ENCODE measurements around the gene HGS. TPM values are rescaled to one million over a fixed set of nuclear protein-coding genes. Genes with fewer than 3 reads are reported as not detected.

The HGS gene, protein sequence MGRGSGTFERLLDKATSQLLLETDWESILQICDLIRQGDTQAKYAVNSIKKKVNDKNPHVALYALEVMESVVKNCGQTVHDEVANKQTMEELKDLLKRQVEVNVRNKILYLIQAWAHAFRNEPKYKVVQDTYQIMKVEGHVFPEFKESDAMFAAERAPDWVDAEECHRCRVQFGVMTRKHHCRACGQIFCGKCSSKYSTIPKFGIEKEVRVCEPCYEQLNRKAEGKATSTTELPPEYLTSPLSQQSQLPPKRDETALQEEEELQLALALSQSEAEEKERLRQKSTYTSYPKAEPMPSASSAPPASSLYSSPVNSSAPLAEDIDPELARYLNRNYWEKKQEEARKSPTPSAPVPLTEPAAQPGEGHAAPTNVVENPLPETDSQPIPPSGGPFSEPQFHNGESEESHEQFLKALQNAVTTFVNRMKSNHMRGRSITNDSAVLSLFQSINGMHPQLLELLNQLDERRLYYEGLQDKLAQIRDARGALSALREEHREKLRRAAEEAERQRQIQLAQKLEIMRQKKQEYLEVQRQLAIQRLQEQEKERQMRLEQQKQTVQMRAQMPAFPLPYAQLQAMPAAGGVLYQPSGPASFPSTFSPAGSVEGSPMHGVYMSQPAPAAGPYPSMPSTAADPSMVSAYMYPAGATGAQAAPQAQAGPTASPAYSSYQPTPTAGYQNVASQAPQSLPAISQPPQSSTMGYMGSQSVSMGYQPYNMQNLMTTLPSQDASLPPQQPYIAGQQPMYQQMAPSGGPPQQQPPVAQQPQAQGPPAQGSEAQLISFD
- total RNA-seq (ENCODE audit: low replicate concordance), result 46.2 and 79.3 TPM in 2 replicates

- Histone ChIP-seq H3K4me2 (peak within 1 kb of the TSS; percentile 95), H3F3A (ENCODE audit: low read depth) (peaks cover 6% of the 10 kb centered on the region), H3K79me2 (ENCODE audit: low read depth) (peaks cover 50% of the 10 kb centered on the region), H3K27me3 (no peaks in the 10 kb centered on the region), H3K9ac (peak within 1 kb of the TSS; percentile 82), H3K27ac (no peak within 1 kb of the TSS), H3K9me3 (ENCODE audit: low read depth) (no peaks in the 10 kb centered on the region), H2AFZ (replicated peaks) (peak within 1 kb of the TSS; percentile 29), H3K36me3 (no peaks in the 10 kb centered on the region), H4K20me1 (ENCODE audit: low read depth) (peaks cover 27% of the 10 kb centered on the region), H3K4me1 (peaks cover 10% of the 10 kb centered on the region), H3K4me3 (peak within 1 kb of the TSS; percentile 74)
- Mint-ChIP-seq H3K36me3 (peaks cover 6% of the 10 kb centered on the region), H3K4me1 (peaks cover 23% of the 10 kb centered on the region), H3K4me3 (peak within 1 kb of the TSS; percentile 96), H3K9me3 (no peaks in the 10 kb centered on the region), H3K27ac (peak within 1 kb of the TSS; percentile 84), H3K27me3 (ENCODE audit: insufficient read depth, low read depth) (peaks cover 2% of the 10 kb centered on the region)
- DNase-seq (ENCODE audit: low spot score), result peak; percentile 100
- TF ChIP-seq EZH2 (IDR thresholded peaks at IDR 0.05) (no peak), EZH2phosphoT487 (IDR thresholded peaks at IDR 0.05) (no peak)
- TF ChIP-seq, protein P1, sequence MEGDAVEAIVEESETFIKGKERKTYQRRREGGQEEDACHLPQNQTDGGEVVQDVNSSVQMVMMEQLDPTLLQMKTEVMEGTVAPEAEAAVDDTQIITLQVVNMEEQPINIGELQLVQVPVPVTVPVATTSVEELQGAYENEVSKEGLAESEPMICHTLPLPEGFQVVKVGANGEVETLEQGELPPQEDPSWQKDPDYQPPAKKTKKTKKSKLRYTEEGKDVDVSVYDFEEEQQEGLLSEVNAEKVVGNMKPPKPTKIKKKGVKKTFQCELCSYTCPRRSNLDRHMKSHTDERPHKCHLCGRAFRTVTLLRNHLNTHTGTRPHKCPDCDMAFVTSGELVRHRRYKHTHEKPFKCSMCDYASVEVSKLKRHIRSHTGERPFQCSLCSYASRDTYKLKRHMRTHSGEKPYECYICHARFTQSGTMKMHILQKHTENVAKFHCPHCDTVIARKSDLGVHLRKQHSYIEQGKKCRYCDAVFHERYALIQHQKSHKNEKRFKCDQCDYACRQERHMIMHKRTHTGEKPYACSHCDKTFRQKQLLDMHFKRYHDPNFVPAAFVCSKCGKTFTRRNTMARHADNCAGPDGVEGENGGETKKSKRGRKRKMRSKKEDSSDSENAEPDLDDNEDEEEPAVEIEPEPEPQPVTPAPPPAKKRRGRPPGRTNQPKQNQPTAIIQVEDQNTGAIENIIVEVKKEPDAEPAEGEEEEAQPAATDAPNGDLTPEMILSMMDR (IDR thresholded peaks at IDR 0.05), result no peak
Measured at GRCh38 chr17:81683584-81684441, at the start of gene HGS, which contains the start of gene ARL16. Gene HGS (plus strand): TSS chr17:81684011. CDS start chr17:81684067, 56 bp downstream. Gene ARL16 (minus strand): TSS chr17:81683797. CDS start chr17:81683753, 44 bp downstream.

- H4K20me1 ChIP-seq (ENCODE audit: low read depth), result peaks cover 23% of the 10 kb centered on the region
- peaks cover 8% of the 10 kb centered on the region for H3K4me1 ChIP-seq
- peak overlapping the region; percentile 97 for H3K4me2 ChIP-seq
- DNase-seq (ENCODE audit: low spot score), result no peak
- H2AFZ ChIP-seq (replicated peaks), result no peak overlapping the region
- H3K36me3 ChIP-seq, result no peaks in the 10 kb centered on the region
- peaks cover 7% of the 10 kb centered on the region for H3F3A ChIP-seq (ENCODE audit: low read depth)
- no peak overlapping the region for H3K27ac ChIP-seq
- H3K4me3 ChIP-seq, result peak overlapping the region; percentile 87
- Mint-ChIP-seq H3K4me1 (peaks cover 13% of the 10 kb centered on the region), H3K4me3 (peak overlapping the region; percentile 95), H3K9me3 (no peaks in the 10 kb centered on the region), H3K27me3 (ENCODE audit: insufficient read depth, low read depth) (no peaks in the 10 kb centered on the region), H3K27ac (no peak overlapping the region), H3K36me3 (peaks cover 6% of the 10 kb centered on the region)
- H3K79me2 ChIP-seq (ENCODE audit: low read depth), result peaks cover 63% of the 10 kb centered on the region
- TF ChIP-seq EZH2 (IDR thresholded peaks at IDR 0.05) (no peak), EZH2phosphoT487 (IDR thresholded peaks at IDR 0.05) (no peak)
- TF ChIP-seq, protein P1 (IDR thresholded peaks at IDR 0.05), result no peak
- no peaks in the 10 kb centered on the region for H3K9me3 ChIP-seq (ENCODE audit: low read depth)
- no peak overlapping the region for H3K9ac ChIP-seq
- H3K27me3 ChIP-seq, result no peaks in the 10 kb centered on the region
Measured at GRCh38 chr17:81635431-81635830, 48.4 kb upstream of the HGS start.

DNA sequence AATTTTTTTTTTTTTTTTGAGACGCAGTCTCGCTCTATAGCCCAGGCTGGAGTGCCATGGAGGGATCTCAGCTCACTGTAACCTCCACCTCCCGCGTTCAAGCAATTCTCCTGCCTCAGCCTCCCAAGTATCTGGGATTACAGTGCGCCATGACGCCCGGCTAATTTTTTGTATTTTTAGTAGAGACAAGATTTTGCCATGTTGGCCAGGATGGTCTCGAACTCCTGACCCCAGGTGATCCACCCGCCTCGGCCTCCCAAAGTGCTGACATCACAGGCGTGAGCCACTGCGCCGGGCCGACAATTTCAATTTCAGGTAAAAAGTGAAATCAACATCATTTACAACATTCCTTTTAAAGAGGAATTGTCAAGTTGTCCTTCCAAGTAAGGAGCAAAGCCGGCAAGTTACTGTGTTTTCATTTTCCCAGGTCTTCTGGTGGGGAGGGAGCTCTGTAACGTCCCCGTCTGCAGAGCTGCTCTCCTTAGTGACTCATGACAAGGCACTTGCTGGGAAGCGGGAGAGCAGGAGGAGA is 47.8 kb upstream of the HGS start:
- Histone ChIP-seq H3K4me2 (peak overlapping the region; percentile 97), H3K4me3 (peak overlapping the region; percentile 87), H2AFZ (replicated peaks) (no peak overlapping the region), H3F3A (ENCODE audit: low read depth) (peaks cover 7% of the 10 kb centered on the region), H3K27ac (peak overlapping the region; percentile 80), H3K79me2 (ENCODE audit: low read depth) (peaks cover 57% of the 10 kb centered on the region), H3K27me3 (no peaks in the 10 kb centered on the region), H3K9ac (peak overlapping the region; percentile 93), H3K36me3 (no peaks in the 10 kb centered on the region), H4K20me1 (ENCODE audit: low read depth) (peaks cover 23% of the 10 kb centered on the region), H3K4me1 (peaks cover 8% of the 10 kb centered on the region), H3K9me3 (ENCODE audit: low read depth) (no peaks in the 10 kb centered on the region)
- Mint-ChIP-seq H3K36me3 (peaks cover 6% of the 10 kb centered on the region), H3K27ac (peak overlapping the region; percentile 90), H3K27me3 (ENCODE audit: insufficient read depth, low read depth) (no peaks in the 10 kb centered on the region), H3K4me3 (peak overlapping the region; percentile 95), H3K4me1 (peaks cover 13% of the 10 kb centered on the region), H3K9me3 (no peaks in the 10 kb centered on the region)
- TF ChIP-seq, protein P1 (IDR thresholded peaks at IDR 0.05), result no peak
- TF ChIP-seq EZH2 (IDR thresholded peaks at IDR 0.05) (no peak), EZH2phosphoT487 (IDR thresholded peaks at IDR 0.05) (no peak)
- DNase-seq (ENCODE audit: low spot score), result no peak

All from neural progenitor cell (in vitro differentiated cells).